Glomerular visceral epithelial cell (primary cell): ENCODE measurements around the gene TNFAIP3.

Experiments
- DNase-seq: peaks from one replicate; pipeline ENCODE4 v3.0.0-alpha.2; 2016; ENCODE audit errors: extremely low spot score

The TNFAIP3 gene

GRCh38 chr6:137923866-137924653, 57.0 kb downstream of the TNFAIP3 start:
- no peak for DNase-seq

DNA sequence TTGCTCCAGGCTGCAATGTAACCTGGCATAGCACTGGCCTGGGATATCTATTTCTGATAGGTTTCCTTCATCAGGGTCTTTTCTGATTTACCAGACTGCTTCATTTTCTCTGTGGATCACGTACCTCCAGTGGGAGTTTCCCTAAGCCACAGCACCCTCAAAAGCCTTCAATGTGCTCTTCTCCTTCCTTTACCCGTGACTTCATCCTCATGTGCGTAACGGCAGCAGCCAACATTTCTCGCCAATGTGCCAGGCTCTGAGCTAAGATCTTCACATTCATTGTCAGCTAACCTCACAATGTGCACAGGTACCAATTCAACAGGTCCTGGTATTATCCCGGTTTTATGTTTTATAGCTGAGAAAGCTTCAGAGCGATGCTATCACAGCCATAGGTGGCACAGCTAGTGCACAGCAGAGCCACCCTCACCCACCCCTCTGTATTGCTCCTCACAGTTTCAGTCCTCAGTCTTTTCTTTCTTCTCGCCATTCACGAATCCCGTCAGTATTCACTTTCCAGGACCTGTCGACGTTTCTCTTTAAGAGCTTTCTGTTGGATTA, 58.2 kb downstream of the TNFAIP3 start:
- no peak for DNase-seq

DNA sequence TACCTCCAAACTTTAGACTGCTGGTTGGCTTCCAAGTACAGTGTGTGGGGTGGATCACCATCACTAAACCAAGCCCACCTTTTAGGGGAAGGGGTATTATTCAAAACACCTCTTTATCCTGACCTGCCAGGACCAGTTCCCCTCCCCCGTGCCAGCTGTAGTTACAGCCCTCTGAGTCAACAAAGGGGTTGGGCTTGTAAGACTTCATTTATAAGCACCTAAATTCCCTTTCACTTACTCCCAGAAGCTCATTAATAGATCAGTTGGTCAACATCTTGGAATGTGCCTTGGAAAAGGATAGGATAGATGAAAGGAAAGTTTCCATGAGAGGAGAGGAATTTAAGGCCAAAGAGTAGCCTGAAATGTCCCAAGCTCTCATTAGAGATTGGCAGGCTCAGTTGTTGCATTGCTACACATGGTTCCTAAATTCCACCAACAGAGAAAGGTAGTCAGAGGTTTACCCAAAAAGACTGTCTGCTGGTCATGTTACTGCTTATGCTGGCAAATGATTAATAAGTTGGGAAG, 59.2 kb downstream of the TNFAIP3 start:
- peak; percentile 68 for DNase-seq

DNA sequence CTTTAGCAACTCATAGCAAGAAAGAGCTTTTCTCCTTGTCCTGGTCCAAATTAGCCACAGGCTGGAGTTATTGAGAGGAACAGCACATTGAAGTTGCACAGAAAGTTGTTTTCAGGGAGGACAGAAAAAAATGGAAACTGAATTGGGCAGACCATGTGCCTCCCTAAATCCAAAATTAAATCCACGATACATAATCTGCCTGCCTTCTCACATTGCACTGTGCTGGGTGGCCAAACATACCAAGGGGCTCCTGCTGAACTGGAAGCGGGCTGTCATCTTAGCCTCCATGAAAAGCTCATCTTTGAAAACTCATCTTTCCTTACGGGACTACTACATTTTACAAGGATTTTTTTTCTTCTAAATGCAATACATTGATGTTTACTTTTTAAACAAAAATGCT, 59.9 kb downstream of the TNFAIP3 start:
- no peak for DNase-seq

GRCh38 chr6:137927777-137928218, 60.7 kb downstream of the TNFAIP3 start:
- peak; percentile 59 for DNase-seq

DNA sequence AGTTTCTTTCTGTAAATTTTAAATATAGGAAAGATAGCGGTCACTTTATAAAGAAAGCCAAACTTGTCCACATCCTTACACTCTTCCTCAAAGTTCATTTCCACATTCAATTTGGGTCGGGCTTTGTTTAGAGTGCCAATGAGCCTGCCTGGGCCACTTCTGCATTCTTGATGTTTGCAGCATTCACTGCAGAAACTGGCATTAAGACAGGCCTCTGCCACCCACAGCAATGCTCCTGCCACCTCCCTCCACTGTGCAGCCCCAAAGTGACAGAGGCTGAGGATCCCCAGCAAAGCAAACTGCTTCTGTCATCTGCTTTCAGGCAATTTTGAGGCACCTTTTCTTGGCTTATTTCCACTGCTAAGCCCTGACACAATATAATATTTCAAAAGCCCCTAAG, 61.2 kb downstream of the TNFAIP3 start:
- no peak for DNase-seq

GRCh38 chr6:137931849-137932465, 64.9 kb downstream of the TNFAIP3 start:
- no peak for DNase-seq
